ENCODE measurements around the gene UTS2B. TPM values are rescaled to one million over a fixed set of nuclear protein-coding genes. Genes with fewer than 3 reads are reported as not detected.

Gene UTS2B
- total and polyA plus RNA-seq, 9 of the 15 experiments (the other 6 are each of a cell fraction or from before 2014, with no cell fraction given): 0.06 TPM; not detected in 8

DNA sequence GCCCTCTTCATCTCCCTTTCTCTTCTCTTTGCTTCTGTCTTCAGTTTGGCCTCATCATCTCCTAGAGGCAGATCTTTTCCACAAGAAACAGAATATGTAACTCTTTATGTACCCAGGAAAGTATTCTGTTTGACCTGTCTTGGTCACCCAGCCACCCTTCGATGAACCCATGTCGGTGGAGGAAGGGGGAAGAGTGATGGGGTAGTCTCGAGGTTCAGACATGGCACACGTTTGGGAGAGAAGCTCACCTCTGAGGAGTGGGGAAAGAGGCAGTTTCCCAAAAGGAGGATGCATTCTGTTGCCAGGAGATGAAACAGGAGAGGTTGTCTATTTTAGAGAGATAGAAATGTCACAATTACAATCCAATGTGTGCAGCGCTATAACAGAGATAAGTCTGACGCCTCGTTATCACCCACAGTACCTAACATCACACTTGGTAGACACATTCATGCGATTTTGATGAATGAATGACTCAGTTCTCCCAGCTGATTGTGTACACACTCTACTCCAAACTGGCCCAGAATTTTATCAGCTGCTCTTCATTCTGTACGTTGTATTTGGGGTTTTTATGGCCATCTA is 1.9 kb downstream of the UTS2B start (continued):
- peak; percentile 38; the same call in 1 of the 2 replicates for TF ChIP-seq CREM (IDR thresholded peaks at IDR 0.05; ENCODE audit: low read depth)
- peak; percentile 75 for TF ChIP-seq FOSL1 (tag; conservative IDR thresholded peaks at IDR 0.05)
- TF ChIP-seq POLR2AphosphoS5 (IDR thresholded peaks at IDR 0.05; ENCODE audit: control insufficient read depth, insufficient read depth, low read depth, low read length): peak; percentile 45; the same call in 1 of the 2 replicates
- no peak for TF ChIP-seq LARP7 (IDR thresholded peaks at IDR 0.05)
- TF ChIP-seq TCF3 (CRISPR knock-in tag; IDR thresholded peaks at IDR 0.05): peak; percentile 43; the same call in 1 of the 2 replicates
- no peak for TF ChIP-seq U2AF1 (optimal IDR thresholded peaks at IDR 0.05; ENCODE audit: low read depth, low read length)
- TF ChIP-seq, protein P1, sequence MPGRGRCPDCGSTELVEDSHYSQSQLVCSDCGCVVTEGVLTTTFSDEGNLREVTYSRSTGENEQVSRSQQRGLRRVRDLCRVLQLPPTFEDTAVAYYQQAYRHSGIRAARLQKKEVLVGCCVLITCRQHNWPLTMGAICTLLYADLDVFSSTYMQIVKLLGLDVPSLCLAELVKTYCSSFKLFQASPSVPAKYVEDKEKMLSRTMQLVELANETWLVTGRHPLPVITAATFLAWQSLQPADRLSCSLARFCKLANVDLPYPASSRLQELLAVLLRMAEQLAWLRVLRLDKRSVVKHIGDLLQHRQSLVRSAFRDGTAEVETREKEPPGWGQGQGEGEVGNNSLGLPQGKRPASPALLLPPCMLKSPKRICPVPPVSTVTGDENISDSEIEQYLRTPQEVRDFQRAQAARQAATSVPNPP (IDR thresholded peaks at IDR 0.05; ENCODE audit: borderline replicate concordance, insufficient read depth, insufficient read length): no peak
- no peak for TF ChIP-seq ZFP30 (CRISPR knock-in tag; IDR thresholded peaks at IDR 0.05; ENCODE audit: borderline replicate concordance)
- no peak for TF ChIP-seq FIP1L1 (IDR thresholded peaks at IDR 0.05; ENCODE audit: low read depth, low read length, poor library complexity, severe bottlenecking)
- TF ChIP-seq HMGN3 (IDR thresholded peaks at IDR 0.05; ENCODE audit: borderline replicate concordance, extremely low read depth, insufficient read length, low read depth, low read length): no peak
- no peak for TF ChIP-seq CBX3 (IDR thresholded peaks at IDR 0.05; ENCODE audit: borderline replicate concordance in 1 of 2, low read length in 2 of 2)
- TF ChIP-seq CXXC5 (CRISPR knock-in tag; IDR thresholded peaks at IDR 0.05): no peak
- no peak for TF ChIP-seq GABPB1 (CRISPR knock-in tag; IDR thresholded peaks at IDR 0.05)
- TF ChIP-seq, protein P2, sequence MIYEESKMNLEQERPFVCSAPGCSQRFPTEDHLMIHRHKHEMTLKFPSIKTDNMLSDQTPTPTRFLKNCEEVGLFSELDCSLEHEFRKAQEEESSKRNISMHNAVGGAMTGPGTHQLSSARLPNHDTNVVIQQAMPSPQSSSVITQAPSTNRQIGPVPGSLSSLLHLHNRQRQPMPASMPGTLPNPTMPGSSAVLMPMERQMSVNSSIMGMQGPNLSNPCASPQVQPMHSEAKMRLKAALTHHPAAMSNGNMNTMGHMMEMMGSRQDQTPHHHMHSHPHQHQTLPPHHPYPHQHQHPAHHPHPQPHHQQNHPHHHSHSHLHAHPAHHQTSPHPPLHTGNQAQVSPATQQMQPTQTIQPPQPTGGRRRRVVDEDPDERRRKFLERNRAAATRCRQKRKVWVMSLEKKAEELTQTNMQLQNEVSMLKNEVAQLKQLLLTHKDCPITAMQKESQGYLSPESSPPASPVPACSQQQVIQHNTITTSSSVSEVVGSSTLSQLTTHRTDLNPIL (CRISPR knock-in tag; IDR thresholded peaks at IDR 0.05): no peak
- TF ChIP-seq DPF2 (IDR thresholded peaks at IDR 0.05): peak; percentile 80; the same call in 1 of the 2 replicates
- TF ChIP-seq, protein P3, sequence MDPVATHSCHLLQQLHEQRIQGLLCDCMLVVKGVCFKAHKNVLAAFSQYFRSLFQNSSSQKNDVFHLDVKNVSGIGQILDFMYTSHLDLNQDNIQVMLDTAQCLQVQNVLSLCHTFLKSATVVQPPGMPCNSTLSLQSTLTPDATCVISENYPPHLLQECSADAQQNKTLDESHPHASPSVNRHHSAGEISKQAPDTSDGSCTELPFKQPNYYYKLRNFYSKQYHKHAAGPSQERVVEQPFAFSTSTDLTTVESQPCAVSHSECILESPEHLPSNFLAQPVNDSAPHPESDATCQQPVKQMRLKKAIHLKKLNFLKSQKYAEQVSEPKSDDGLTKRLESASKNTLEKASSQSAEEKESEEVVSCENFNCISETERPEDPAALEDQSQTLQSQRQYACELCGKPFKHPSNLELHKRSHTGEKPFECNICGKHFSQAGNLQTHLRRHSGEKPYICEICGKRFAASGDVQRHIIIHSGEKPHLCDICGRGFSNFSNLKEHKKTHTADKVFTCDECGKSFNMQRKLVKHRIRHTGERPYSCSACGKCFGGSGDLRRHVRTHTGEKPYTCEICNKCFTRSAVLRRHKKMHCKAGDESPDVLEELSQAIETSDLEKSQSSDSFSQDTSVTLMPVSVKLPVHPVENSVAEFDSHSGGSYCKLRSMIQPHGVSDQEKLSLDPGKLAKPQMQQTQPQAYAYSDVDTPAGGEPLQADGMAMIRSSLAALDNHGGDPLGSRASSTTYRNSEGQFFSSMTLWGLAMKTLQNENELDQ (CRISPR knock-in tag; IDR thresholded peaks at IDR 0.05; ENCODE audit: borderline replicate concordance): no peak
- no peak for TF ChIP-seq MTF1 (CRISPR knock-in tag; IDR thresholded peaks at IDR 0.05; ENCODE audit: borderline replicate concordance)
- TF ChIP-seq ZFP1 (CRISPR knock-in tag; IDR thresholded peaks at IDR 0.05): no peak
- TF ChIP-seq ATF1 (CRISPR knock-in tag; IDR thresholded peaks at IDR 0.05): no peak
- TF ChIP-seq ATF1 (tag; IDR thresholded peaks at IDR 0.05): no peak
- TF ChIP-seq WHSC1 (IDR thresholded peaks at IDR 0.05; ENCODE audit: low read length): no peak
- no peak for TF ChIP-seq RHOXF2B (CRISPR knock-in tag; conservative IDR thresholded peaks at IDR 0.05)
- TF ChIP-seq BMI1 (IDR thresholded peaks at IDR 0.05; ENCODE audit: low read length): no peak
- TF ChIP-seq MTA2 (IDR thresholded peaks at IDR 0.05; ENCODE audit: low read depth): peak; percentile 23; the same call in 1 of the 2 replicates

Measured in K562 (cell line).